Measurements from ENCODE around the gene ICOS.
A peak's percentile ranks its signal among the peaks of the same experiment; 100 is the strongest.
"Not testable (repeated sequence)": the region's sequence is repeated elsewhere in the genome, so short reads cannot be mapped to it uniquely, and the experiment has no call there.

ICOS gene

GRCh38 chr2:203943493-203944382 lies 7.2 kb downstream of the ICOS start:
- H3K79me2 ChIP-seq (ENCODE audit: insufficient read depth, low read length); H2AFZ ChIP-seq (ENCODE audit: low read length); H3K27ac ChIP-seq (ENCODE audit: low read depth, low read length, poor library complexity, severe bottlenecking); H3K9me2 ChIP-seq (ENCODE audit: low read depth, low read length); H3F3A ChIP-seq (ENCODE audit: insufficient read depth, low read length); H3K9ac ChIP-seq (ENCODE audit: low read length); H3K4me3 ChIP-seq (ENCODE audit: low read depth, low read length, poor library complexity, severe bottlenecking); H4K20me1 ChIP-seq (ENCODE audit: insufficient read depth, low read length); H3K36me3 ChIP-seq (ENCODE audit: insufficient read depth, low read length); H3K4me1 ChIP-seq (ENCODE audit: insufficient read depth, low read length, severe bottlenecking); H3K27me3 ChIP-seq (ENCODE audit: insufficient read depth, low read length); H3K9me3 ChIP-seq (ENCODE audit: low read length); H3K4me2 ChIP-seq (ENCODE audit: low read length): not testable (repeated sequence)
- TF ChIP-seq CTCF (IDR thresholded peaks at IDR 0.05; ENCODE audit: low read length): peak; percentile 34; the same call in 1 of the 2 replicates

GRCh38 chr2:203948733-203949132 lies 12.2 kb downstream of the ICOS start:
- Histone ChIP-seq H3K27ac (ENCODE audit: low read depth, low read length, poor library complexity, severe bottlenecking) (no peak overlapping the region), H3K4me2 (ENCODE audit: low read length) (no peak overlapping the region)
- TF ChIP-seq EZH2 (IDR thresholded peaks at IDR 0.05; ENCODE audit: borderline replicate concordance, low read length) (no peak), CTCF (IDR thresholded peaks at IDR 0.05; ENCODE audit: low read length) (no peak)

GRCh38 chr2:203949228-203949627 lies 12.7 kb downstream of the ICOS start:
- H3K4me3 ChIP-seq (ENCODE audit: low read depth, low read length, poor library complexity, severe bottlenecking): no peak overlapping the region
- no peaks in the 10 kb centered on the region for H3K27me3 ChIP-seq (ENCODE audit: insufficient read depth, low read length)
- no peak for TF ChIP-seq EZH2 (IDR thresholded peaks at IDR 0.05; ENCODE audit: borderline replicate concordance, low read length)
- no peak overlapping the region for H2AFZ ChIP-seq (ENCODE audit: low read length)
- H3F3A ChIP-seq (ENCODE audit: insufficient read depth, low read length): no peaks in the 10 kb centered on the region
- H3K4me2 ChIP-seq (ENCODE audit: low read length): no peak overlapping the region
- H3K9ac ChIP-seq (ENCODE audit: low read length): no peak overlapping the region
- H3K36me3 ChIP-seq (ENCODE audit: insufficient read depth, low read length): no peaks in the 10 kb centered on the region
- no peaks in the 10 kb centered on the region for H4K20me1 ChIP-seq (ENCODE audit: insufficient read depth, low read length)
- H3K4me1 ChIP-seq (ENCODE audit: insufficient read depth, low read length, severe bottlenecking): no peaks in the 10 kb centered on the region
- H3K9me3 ChIP-seq (ENCODE audit: low read length): no peaks in the 10 kb centered on the region
- H3K9me2 ChIP-seq (ENCODE audit: low read depth, low read length): no peaks in the 10 kb centered on the region
- H3K79me2 ChIP-seq (ENCODE audit: insufficient read depth, low read length): no peaks in the 10 kb centered on the region
- H3K27ac ChIP-seq (ENCODE audit: low read depth, low read length, poor library complexity, severe bottlenecking): no peak overlapping the region

More at GRCh38 chr2:203948733-203949132, 12.2 kb downstream of the ICOS start:
- no peaks in the 10 kb centered on the region for H3K9me2 ChIP-seq (ENCODE audit: low read depth, low read length)
- H3K79me2 ChIP-seq (ENCODE audit: insufficient read depth, low read length): no peaks in the 10 kb centered on the region
- H3K27me3 ChIP-seq (ENCODE audit: insufficient read depth, low read length): no peaks in the 10 kb centered on the region
- no peaks in the 10 kb centered on the region for H3K36me3 ChIP-seq (ENCODE audit: insufficient read depth, low read length)
- no peak overlapping the region for H2AFZ ChIP-seq (ENCODE audit: low read length)
- H3K4me3 ChIP-seq (ENCODE audit: low read depth, low read length, poor library complexity, severe bottlenecking): no peak overlapping the region
- H3K9me3 ChIP-seq (ENCODE audit: low read length): no peaks in the 10 kb centered on the region
- H3K9ac ChIP-seq (ENCODE audit: low read length): no peak overlapping the region
- no peaks in the 10 kb centered on the region for H3K4me1 ChIP-seq (ENCODE audit: insufficient read depth, low read length, severe bottlenecking)
- no peaks in the 10 kb centered on the region for H4K20me1 ChIP-seq (ENCODE audit: insufficient read depth, low read length)
- H3F3A ChIP-seq (ENCODE audit: insufficient read depth, low read length): no peaks in the 10 kb centered on the region

All from OCI-LY1 (cell line).